Lower lobe of right lung (tissue), 2 donors: ENCODE data around the gene NUB1. TPM values are rescaled to one million over a fixed set of nuclear protein-coding genes. Genes with fewer than 3 reads are reported as not detected.

ENCODE experiments used
- ATAC-seq, 2 donors: fragments of 200-7000 bp; cut with Tn5 transposase; one replicate each; pipeline ENCODE4 v1.9.1; 2020 to 2022; ENCODE audit warnings: mild to moderate bottlenecking in 2 of 2, moderate library complexity in 2 of 2
- DNase-seq: peaks from one replicate; pipeline ENCODE4 v3.0.0-alpha.2; 2020
- H3K27ac ChIP-seq: fragments of 200-600 bp; one replicate; pipeline ENCODE4 v1.8.0; 2022
- H3K27me3 ChIP-seq: fragments of 200-600 bp; one replicate; pipeline ENCODE4 v1.8.0; 2022; ENCODE audit warnings: low read depth
- H3K36me3 ChIP-seq: fragments of 200-600 bp; one replicate; pipeline ENCODE4 v1.8.0; 2022; ENCODE audit warnings: mild to moderate bottlenecking
- H3K4me1 ChIP-seq: fragments of 200-600 bp; one replicate; pipeline ENCODE4 v1.8.0; 2022
- H3K4me3 ChIP-seq: fragments of 200-600 bp; one replicate; pipeline ENCODE4 v1.8.0; 2022; ENCODE audit warnings: mild to moderate bottlenecking
- H3K9me3 ChIP-seq: fragments of 200-600 bp; one replicate; pipeline ENCODE4 v1.8.0; 2022
- CTCF ChIP-seq: fragments of 200-600 bp; IDR thresholded peaks from one replicate; pipeline ENCODE4 v1.8.0; 2022; ENCODE audit warnings: antibody characterized with exemption, mild to moderate bottlenecking
- intact Hi-C: fragments of 100-400 bp; cut with DNase I; formaldehyde crosslinking; loops from one replicate; pipeline ENCODE4 v1.11.0; 2022
- total RNA-seq: library from RNA; stranded (reverse); fragmentation: NEBNext Ultra II Directional; extraction: Animal tissue kit (Norgen Biotek cat#: 25700); gene quantifications from one replicate; pipeline ENCODE4 v1.2.1, GENCODE V29; 2021
- donor health status: DM: no; HTN: yes; CAD: no; lungs with severe emphysema.

Gene NUB1
- total RNA-seq, 1 donor from 2014 or later, result 53.7 TPM

- no peak overlapping the region for H3K27ac ChIP-seq
Measured at GRCh38 chr7:151408498-151408838, 66.9 kb downstream of the NUB1 start.

DNA sequence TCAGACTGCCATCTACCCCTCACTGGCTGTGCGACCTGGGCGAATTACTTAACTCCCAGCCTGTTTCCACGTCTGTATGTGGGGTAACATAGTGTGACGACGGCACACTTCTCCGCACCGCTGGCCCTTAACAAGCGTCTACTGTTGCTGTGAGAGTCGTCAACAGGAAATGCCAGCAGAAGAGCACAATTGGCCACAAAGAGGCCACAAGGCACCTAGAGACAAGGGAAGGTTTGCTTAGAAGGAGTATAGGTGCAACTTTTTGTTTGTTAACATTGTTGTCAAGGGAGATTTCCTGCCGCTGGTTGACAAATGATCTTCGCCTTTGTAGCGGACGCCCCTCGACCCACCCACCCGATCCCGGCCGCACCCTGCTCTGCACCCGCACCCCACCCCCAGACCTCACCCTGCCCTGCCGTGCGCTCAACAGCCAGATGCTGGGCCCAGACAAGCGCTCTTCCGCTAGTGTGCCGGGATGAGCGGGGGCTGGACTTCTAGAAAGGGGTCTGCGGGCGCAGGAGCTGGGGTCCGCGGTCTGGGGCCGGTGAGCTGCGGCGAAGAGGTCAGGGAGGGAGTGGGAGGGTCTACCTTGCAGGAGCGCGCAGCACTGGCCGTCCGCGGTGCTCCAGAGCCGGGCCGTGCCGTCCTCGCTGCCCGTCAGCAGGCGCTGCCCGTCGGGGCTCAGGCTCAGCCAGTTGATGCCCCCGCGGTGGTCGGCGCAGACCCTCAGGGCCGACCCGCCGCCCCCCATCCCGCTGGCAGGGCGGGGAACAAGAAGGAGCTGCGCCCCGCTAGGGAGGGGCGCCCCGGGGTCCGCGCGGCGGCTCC lies 67.4 kb downstream of the NUB1 start:
- H3K27me3 ChIP-seq, result peaks cover 39% of the 10 kb centered on the region
- intact Hi-C loops, result no loop called here
- peaks cover 37% of the 10 kb centered on the region for H3K4me1 ChIP-seq
- H3K27ac ChIP-seq, result peak overlapping the region; percentile 67
- DNase-seq (peak; percentile 50), ATAC-seq (peak; percentile 42 to 64)
- TF ChIP-seq CTCF, result no peak
- peak overlapping the region; percentile 50 for H3K4me3 ChIP-seq
- H3K36me3 ChIP-seq, result no peaks in the 10 kb centered on the region
- no peaks in the 10 kb centered on the region for H3K9me3 ChIP-seq

More at GRCh38 chr7:151408498-151408838, 66.9 kb downstream of the NUB1 start:
- Histone ChIP-seq H3K4me1 (peaks cover 42% of the 10 kb centered on the region), H3K27me3 (peaks cover 39% of the 10 kb centered on the region), H3K36me3 (no peaks in the 10 kb centered on the region), H3K4me3 (peak overlapping the region; percentile 50), H3K9me3 (no peaks in the 10 kb centered on the region)
- DNase-seq (no peak), ATAC-seq (no peak)
- intact Hi-C loops, result no loop called here
- no peak for TF ChIP-seq CTCF

GRCh38 chr7:151409667-151410404 lies 68.2 kb downstream of the NUB1 start, which contains the start of gene WDR86:
TSS of gene WDR86 (minus strand) at chr7:151410038. CDS start at chr7:151409589, 449 bp downstream.
- TF ChIP-seq CTCF, result no peak
- Histone ChIP-seq H3K9me3 (no peaks in the 10 kb centered on the region), H3K27me3 (peaks cover 39% of the 10 kb centered on the region), H3K4me3 (peak within 1 kb of the TSS; percentile 50), H3K4me1 (peaks cover 29% of the 10 kb centered on the region), H3K27ac (peak within 1 kb of the TSS; percentile 67), H3K36me3 (no peaks in the 10 kb centered on the region)
- ATAC-seq, result peak; percentile 35 to 44
- no peak for DNase-seq
- intact Hi-C loops, result no loop called here

- peaks cover 39% of the 10 kb centered on the region for H3K27me3 ChIP-seq
Measured at GRCh38 chr7:151410405-151411390, 69.1 kb downstream of the NUB1 start.

More at GRCh38 chr7:151410405-151411390, 69.1 kb downstream of the NUB1 start:
- DNase-seq (no peak), ATAC-seq (peak; percentile 14 to 25)
- H3K4me3 ChIP-seq, result peak overlapping the region; percentile 50
- no peaks in the 10 kb centered on the region for H3K36me3 ChIP-seq
- TF ChIP-seq CTCF, result no peak
- intact Hi-C loops, result no loop called here
- peak overlapping the region; percentile 67 for H3K27ac ChIP-seq
- no peaks in the 10 kb centered on the region for H3K9me3 ChIP-seq
- peaks cover 27% of the 10 kb centered on the region for H3K4me1 ChIP-seq
